ENCODE data around the gene GOLM1. TPM values are rescaled to one million over a fixed set of nuclear protein-coding genes. Genes with fewer than 3 reads are reported as not detected.

GOLM1 gene
- total and polyA plus RNA-seq, 2 of the 8 experiments (the other 6 are each of a cell fraction or from before 2014, with no cell fraction given) = 45.9 to 88.9 TPM

DNA sequence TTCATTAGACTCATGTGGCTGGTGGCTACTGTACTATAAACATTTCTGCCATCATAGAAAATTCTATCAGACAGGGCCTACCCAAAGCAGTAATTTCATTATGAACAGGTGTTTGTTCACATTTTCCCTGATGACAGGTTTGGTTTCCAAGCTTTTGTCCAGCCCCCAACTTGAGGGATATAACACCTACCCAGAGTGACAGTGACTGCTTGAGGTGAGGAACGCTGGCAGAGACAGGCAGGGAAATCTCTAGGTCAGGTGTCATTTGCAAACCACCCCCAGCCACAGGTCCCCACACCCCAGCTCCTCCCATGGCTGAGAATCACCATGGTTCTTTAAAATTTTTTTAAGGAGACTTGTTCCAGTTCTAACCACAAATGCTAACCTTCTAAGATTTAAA, 25.5 kb downstream of the GOLM1 start:
- Histone ChIP-seq H2AFZ (ENCODE audit: low read length) (no peak overlapping the region), H3K56ac (replicated peaks; ENCODE audit: insufficient read length, low read depth, low read length) (no peak overlapping the region), H2BK5ac (ENCODE audit: low read depth, low read length) (no peak overlapping the region), H2BK120ac (replicated peaks; ENCODE audit: low read depth, low read length) (no peak overlapping the region), H3K4me2 (ENCODE audit: insufficient read depth in 1 of 2, low read depth in 2 of 2, low read length in 2 of 2) (no peak overlapping the region), H3K4ac (replicated peaks; ENCODE audit: insufficient read length, low read depth, low read length) (no peak overlapping the region), H3K9ac (replicated peaks in 1 of 4; ENCODE audit: extremely low read depth in 1 of 4, low read depth in 3 of 4, low read length in 3 of 4) (no peak overlapping the region), H4K20me1 (replicated peaks in 1 of 2; ENCODE audit: control insufficient read depth in 1 of 2, insufficient read depth in 2 of 2, low read length in 2 of 2) (peaks cover 4 to 9% of the 10 kb centered on the region in 2 experiments), H2BK12ac (ENCODE audit: low read depth, low read length) (no peak overlapping the region), H3K23ac (ENCODE audit: insufficient read length) (no peak overlapping the region), H3K14ac (ENCODE audit: insufficient read length) (no peak overlapping the region), H3K4me1 (replicated peaks in 1 of 4; ENCODE audit: control insufficient read depth in 3 of 4, insufficient read depth in 4 of 4, low read length in 3 of 4) (peaks cover 0 to 3% (median under 1%) of the 10 kb centered on the region in 4 experiments; a peak in 2 of 7 replicates), H3K4me3 (ENCODE audit: extremely low read depth in 1 of 4, insufficient read depth in 2 of 4, low read depth in 3 of 4, low read length in 4 of 4) (no peak overlapping the region), H3K27ac (ENCODE audit: low read depth, low read length) (no peak overlapping the region), H2BK20ac (ENCODE audit: low read length) (no peak overlapping the region), H3K36me3 (ENCODE audit: control insufficient read depth in 2 of 4, insufficient read depth in 4 of 4, low read length in 3 of 4) (peaks cover 0 to 17% (median 4%) of the 10 kb centered on the region in 4 experiments; a peak in 4 of 8 replicates), H4K8ac (ENCODE audit: extremely low read depth, insufficient read depth, low read length) (no peak overlapping the region), H4K5ac (ENCODE audit: insufficient read length, low read depth, low read length) (no peak overlapping the region), H3K27me3 (replicated peaks in 1 of 4; ENCODE audit: control insufficient read depth in 3 of 4, extremely low read depth in 1 of 4, insufficient read depth in 3 of 4, low read length in 3 of 4) (no peaks in the 10 kb centered on the region), H3K79me2 (ENCODE audit: control insufficient read depth in 1 of 2, insufficient read depth in 2 of 2, low read length in 2 of 2) (no peaks in the 10 kb centered on the region), H3K18ac (ENCODE audit: extremely low read depth, low read length) (no peak overlapping the region), H2AK5ac (ENCODE audit: low read depth, low read length) (no peak overlapping the region), H2BK15ac (ENCODE audit: low read length) (no peak overlapping the region), H3K79me1 (ENCODE audit: low read depth, low read length) (no peaks in the 10 kb centered on the region), H3K9me3 (ENCODE audit: insufficient read depth in 2 of 2, low read depth in 1 of 2, low read length in 1 of 2) (no peaks in the 10 kb centered on the region), H3K23me2 (ENCODE audit: low read depth, low read length) (no peaks in the 10 kb centered on the region), H4K91ac (replicated peaks; ENCODE audit: insufficient read length, low read length) (no peak overlapping the region)
- WGBS, 2 experiments (ENCODE audit: extremely low coverage in 1 of 2, insufficient coverage in 1 of 2, insufficient read length in 1 of 2, insufficient replicate concordance in 2 of 2, low coverage in 1 of 2, low lambda C conversion rate in 2 of 2, missing lambda C conversion rate in 1 of 2) = 76% methylated on average over 1 of the region's 1 CpG; no CpG with 5 or more reads in 1 of the 2 experiments
- POLR2A ChIA-PET (ENCODE audit: partially characterized antibody) = no interaction called here
- CTCF ChIA-PET (ENCODE audit: partially characterized antibody) = interaction anchor here (0.6 to 1.8 kb wide), 7 partner anchors 11 to 203 kb away, joined by 3 to 6 read pairs (median 3); no protein-coding TSS in a partner anchor
- no peak for DNase-seq (ENCODE audit: low read depth in 1 of 2, low spot score in 2 of 2)
- TF ChIP-seq KDM4A (IDR thresholded peaks at IDR 0.05; ENCODE audit: low read depth, low read length, severe bottlenecking) = no peak
- no peak for FAIRE-seq
